Right hindlimb (tissue), 1 donor: Measurements from ENCODE around the gene ZC3H7A.
"Not testable (repeated sequence)": the region's sequence is repeated elsewhere in the genome, so short reads cannot be mapped to it uniquely, and the experiment has no call there.

Source experiments
- DNase-seq: peaks from one replicate; pipeline ENCODE4 v3.0.0-alpha.2; 2018

The ZC3H7A gene

DNA sequence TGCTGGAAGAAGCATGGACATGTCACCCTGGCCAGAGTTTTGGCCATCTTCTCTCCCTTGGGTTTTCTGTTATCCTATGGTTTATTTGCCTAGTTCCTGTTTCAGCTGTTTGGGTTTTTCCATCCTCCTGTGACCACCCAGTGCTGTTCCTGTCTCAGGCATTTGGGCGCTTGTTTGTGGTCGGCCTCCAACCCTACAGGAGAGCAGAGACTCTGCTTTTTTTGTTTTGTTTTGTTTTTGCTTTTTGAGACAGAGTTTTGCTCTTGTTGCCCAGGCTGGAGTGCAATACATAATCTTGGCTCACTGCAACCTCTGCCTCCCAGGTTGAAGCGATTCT is 3.3 kb upstream of the ZC3H7A start:
- DNase-seq, result no peak

- no peak for DNase-seq
Measured at GRCh38 chr16:11799509-11800381, 2.7 kb upstream of the ZC3H7A start.

GRCh38 chr16:11799017-11799381 is 1.9 kb upstream of the ZC3H7A start:
- no peak for DNase-seq

DNA sequence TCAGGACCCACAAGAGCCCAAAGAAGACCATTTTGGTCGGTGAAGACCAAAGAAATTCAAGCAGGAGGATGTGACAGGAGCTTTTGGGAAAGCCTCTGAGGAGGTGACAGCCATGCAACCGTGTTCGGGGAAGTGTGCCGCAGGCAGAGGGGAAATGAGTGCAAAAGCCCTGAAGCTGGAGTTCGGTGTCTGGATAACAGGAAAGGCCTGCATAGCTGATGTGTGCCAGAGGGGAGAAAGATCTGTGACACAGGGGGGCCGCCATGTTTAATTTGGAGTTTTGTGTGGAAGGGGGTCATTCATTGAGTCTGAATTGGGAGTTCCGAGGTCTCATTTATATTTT is 870 bp upstream of the ZC3H7A start:
- DNase-seq, result peak; percentile 24

- peak; percentile 74 for DNase-seq
Measured at GRCh38 chr16:11796227-11797165, 562 bp downstream of the ZC3H7A start.

DNA sequence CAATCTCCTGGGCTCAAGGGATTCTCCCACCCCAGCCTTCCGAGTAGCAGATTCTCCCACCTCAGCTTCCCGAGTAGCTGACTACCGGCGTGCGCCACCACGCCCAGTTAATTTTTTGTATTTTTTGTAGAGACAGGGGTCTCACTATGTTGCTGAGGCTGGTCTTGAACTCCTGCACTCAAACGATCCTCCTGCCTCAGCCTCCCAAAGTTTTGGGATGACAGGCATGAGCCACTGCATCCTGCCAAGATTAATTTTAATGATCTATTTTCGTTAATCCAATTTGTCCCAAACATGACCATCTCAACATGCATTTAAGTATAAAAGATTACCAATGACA is 1.2 kb downstream of the ZC3H7A start:
- DNase-seq, result no peak

GRCh38 chr16:11794996-11795886 is 1.8 kb downstream of the ZC3H7A start:
- no peak for DNase-seq

DNA sequence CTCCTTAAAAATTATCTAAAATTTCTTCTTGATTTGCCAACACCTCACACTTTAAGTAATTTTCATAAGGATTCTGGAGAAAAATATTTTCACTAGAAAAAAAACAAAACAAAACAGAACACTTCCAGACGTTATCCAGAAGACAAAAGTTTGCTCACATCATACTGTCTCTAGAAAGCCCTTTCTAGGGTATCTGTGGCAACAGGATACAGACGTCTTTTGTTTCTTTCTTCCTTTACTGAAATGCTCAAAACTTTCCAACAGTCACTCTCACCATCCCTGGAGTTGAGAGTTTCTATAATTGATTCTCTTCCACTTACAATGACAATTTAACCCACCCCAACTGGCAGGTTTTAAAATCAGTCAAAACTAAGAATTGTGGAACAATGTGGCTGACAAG is 2.6 kb downstream of the ZC3H7A start:
- DNase-seq, result no peak

- DNase-seq, result no peak
Measured at GRCh38 chr16:11793840-11794239, 3.2 kb downstream of the ZC3H7A start.

DNA sequence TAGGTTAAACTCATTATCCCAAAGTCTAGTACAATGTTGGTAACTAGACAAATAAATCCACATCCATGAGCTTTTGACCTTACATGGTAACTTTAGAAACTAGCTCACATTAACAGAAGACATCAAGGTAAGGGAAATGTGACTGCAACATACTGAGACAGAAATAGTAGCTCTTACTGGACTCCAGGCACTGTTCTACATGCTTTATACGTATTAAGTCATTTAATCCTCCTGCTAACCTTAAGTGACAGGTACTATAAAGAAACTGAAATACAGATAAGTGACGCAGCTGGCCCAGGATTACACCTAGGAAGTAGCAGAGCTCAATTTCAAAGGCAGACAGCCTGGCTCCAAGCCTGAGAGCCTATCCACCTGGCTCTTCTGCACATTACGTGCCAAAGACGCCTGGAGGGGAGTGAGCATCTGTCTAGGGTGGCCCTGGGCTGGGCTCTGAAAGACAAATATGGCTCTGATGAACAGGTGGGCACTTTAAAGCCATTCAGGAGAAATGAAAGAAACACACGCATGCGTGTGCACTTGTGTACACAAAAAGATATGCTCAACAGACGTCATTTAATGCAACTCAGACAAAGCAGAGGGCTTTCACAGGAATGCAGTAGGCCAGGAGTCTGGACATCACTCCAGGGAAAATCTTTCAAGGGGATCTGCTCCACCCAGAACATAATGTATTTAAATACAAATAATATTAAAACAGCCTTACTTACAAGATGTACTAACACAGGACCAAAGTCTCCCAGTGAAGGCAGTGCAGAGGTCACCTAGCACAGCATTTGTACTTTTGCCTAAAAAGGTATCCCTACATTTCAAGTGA is 4.4 kb downstream of the ZC3H7A start:
- no peak for DNase-seq

DNA sequence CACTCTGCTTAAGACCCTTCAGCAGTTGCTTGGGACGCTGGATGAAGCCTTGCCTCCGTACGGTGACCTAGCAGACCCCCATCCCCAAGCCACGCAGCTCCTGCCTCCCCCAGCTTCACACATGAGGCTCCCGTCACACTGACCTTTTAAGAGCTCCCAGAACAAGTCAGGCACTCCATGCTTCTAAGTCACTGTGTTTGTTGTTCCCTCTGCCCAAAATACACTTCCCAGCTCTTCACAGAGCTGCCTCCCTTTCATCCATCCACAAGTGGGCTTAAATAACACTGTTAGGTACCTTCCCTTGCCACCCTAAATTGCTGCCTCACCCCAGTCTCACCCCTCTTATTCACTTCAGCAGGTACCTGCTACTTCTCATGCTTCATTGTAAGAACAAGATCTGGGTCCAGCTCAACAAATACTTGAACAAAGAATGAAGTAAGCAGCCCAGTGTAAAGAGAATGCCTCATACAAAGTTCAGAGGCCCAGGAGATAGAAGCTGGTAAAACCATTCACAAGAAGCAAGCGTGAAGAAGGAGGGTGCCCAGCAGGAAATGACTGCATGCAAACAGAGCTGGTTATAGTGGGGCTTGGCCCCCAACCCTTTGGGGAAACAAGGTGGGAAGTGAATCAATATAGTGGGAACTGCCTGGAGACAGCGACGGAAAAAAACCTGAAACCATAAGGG is 5.8 kb downstream of the ZC3H7A start:
- DNase-seq, result no peak

- no peak for DNase-seq
Measured at GRCh38 chr16:11788914-11789313, 8.1 kb downstream of the ZC3H7A start.

DNA sequence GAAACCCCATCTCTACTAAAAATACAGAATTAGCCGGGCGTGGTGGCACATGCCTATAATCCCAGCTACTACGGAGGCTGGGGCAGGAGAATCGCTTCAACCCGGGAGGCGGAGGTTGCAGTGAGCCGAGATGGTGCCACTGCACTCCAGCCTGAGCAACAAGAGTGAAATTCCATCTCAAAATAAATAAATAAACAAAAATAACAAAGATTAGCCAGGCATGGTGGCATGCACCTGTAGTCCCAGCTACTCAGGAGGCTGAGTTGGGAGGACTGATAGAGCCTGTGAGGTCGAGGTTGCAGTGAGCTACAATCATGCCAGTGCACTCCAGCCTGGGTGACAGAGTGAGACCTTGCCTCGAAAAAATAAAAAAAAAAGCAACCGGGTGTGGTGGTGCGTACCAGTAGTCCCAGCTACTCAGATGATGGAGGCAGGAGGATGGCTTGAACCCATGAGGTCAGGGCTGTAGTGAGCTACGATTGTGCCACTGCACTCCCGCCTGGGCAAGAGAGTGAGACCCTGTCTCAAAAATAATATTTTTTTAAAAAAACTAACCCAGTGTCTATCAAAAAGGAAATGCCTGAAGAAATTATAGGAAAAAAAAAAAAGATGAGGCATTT is 12.0 kb downstream of the ZC3H7A start:
- not testable (repeated sequence) for DNase-seq

- DNase-seq, result not testable (repeated sequence)
Measured at GRCh38 chr16:11784381-11784780, 12.7 kb downstream of the ZC3H7A start.

DNA sequence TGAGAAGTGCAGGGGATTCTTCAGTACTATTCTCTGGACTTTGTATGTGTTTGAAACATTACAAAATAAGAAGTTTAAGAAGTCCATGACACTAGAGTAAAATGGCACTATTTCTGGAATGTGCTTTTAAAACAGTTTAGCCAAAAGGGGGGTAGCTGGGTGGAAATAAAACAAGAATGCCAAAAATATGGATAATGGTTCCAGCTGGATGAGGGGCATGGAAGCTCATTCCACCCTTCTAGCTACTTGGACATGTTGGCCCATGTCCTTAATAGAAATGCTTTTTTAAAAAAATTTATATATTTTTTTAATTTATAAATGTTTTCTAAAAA is 13.1 kb downstream of the ZC3H7A start:
- no peak for DNase-seq

DNA sequence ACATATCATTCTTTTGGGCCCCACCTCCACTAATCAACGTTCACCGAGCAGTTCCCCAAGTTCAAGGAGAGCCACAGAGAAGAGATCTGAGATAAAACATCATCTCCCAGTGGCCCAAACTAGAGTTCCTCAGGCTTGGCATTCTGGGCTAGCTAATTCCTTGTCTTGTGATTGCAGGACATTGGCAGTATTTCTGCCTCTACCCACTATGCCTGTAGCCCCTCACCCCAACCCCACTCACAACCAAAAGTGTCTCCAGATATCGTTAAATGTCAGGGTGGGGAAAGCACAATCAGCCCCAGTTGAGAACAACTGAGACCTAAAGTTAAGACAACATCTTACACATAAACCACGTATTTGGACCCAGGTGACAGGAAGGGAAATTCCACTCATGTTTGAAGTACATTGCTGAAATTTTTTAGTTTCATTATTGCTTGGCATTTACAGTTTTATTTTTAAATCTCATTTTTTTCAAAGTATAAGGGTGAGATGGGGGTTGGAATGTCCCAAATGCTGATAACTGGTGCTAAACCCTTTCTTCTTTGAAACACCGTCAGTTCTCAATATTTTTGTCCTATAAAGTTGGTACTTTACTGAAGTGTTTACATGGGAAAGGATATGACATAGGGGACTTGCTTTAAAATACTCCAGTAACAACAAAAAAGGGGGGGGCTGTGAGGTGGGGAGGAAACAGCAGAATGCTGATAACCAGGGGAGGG is 13.6 kb downstream of the ZC3H7A start:
- DNase-seq, result no peak

- peak; percentile 44 for DNase-seq
Measured at GRCh38 chr16:11781773-11782172, 15.3 kb downstream of the ZC3H7A start.

DNA sequence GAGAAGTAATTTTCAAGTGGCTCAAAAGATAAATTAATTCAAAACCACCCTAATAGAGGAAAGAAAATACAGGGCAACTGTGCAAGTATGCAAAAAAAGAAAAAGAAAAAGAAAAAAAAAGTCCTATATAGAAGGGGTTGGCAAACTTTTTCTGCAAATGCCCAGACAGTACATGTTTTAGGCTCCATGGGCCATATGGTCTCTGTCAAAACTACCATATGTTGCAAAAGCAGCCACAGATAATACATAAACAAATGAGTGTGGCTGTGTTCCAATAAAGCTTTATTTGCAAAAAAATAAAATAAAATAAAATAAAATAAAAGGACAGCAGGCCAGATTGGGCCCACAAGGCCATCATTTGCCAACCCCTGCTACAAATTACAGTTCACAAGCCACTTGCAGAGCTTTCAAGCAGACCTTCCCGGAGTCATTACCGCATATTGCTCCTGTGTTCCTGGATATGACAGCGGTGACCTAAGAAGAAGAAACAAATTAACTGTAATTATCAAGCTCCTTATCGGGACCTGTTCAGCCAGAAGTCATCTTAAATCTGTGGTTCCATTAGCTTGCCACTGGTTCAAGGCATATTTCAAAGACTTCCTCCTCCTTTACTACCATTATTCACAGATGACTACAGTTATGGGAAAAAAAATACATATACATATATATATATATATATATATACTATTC is 15.9 kb downstream of the ZC3H7A start:
- DNase-seq, result no peak

- DNase-seq, result no peak
Measured at GRCh38 chr16:11779074-11779473, 18.0 kb downstream of the ZC3H7A start.

GRCh38 chr16:11774065-11774626 is 22.9 kb downstream of the ZC3H7A start:
- DNase-seq, result no peak
